ENCODE results near the gene SCN5A.

The SCN5A gene

GRCh38 chr3:38602576-38603250, 46.8 kb downstream of the SCN5A start:
- Histone ChIP-seq H3K4me1 (ENCODE audit: control insufficient read depth, insufficient read depth, low read length, unreplicated experiment) (no peaks in the 10 kb centered on the region), H3K27me3 (ENCODE audit: insufficient read depth, low read length) (peaks cover 2% of the 10 kb centered on the region), H2AFZ (ENCODE audit: low read length, unreplicated experiment) (no peak overlapping the region), H3K4me3 (ENCODE audit: low read depth, low read length) (no peak overlapping the region), H3K79me2 (ENCODE audit: control insufficient read depth, insufficient read depth, low read length, unreplicated experiment) (no peaks in the 10 kb centered on the region), H3K27ac (ENCODE audit: low read depth, low read length) (no peak overlapping the region), H3K36me3 (ENCODE audit: insufficient read depth, low read length) (no peaks in the 10 kb centered on the region)

GRCh38 chr3:38601956-38602550, 47.4 kb downstream of the SCN5A start:
- peaks cover 8% of the 10 kb centered on the region for H3K27me3 ChIP-seq (ENCODE audit: insufficient read depth, low read length)
- H3K79me2 ChIP-seq (ENCODE audit: control insufficient read depth, insufficient read depth, low read length, unreplicated experiment): no peaks in the 10 kb centered on the region
- H3K36me3 ChIP-seq (ENCODE audit: insufficient read depth, low read length): no peaks in the 10 kb centered on the region
- no peaks in the 10 kb centered on the region for H3K4me1 ChIP-seq (ENCODE audit: control insufficient read depth, insufficient read depth, low read length, unreplicated experiment)
- no peak overlapping the region for H2AFZ ChIP-seq (ENCODE audit: low read length, unreplicated experiment)
- H3K4me3 ChIP-seq (ENCODE audit: low read depth, low read length): no peak overlapping the region
- no peak overlapping the region for H3K27ac ChIP-seq (ENCODE audit: low read depth, low read length)

GRCh38 chr3:38600551-38600950, 48.9 kb downstream of the SCN5A start:
- Histone ChIP-seq H2AFZ (ENCODE audit: low read length, unreplicated experiment) (no peak overlapping the region), H3K79me2 (ENCODE audit: control insufficient read depth, insufficient read depth, low read length, unreplicated experiment) (no peaks in the 10 kb centered on the region), H3K4me3 (ENCODE audit: low read depth, low read length) (no peak overlapping the region), H3K36me3 (ENCODE audit: insufficient read depth, low read length) (no peaks in the 10 kb centered on the region), H3K4me1 (ENCODE audit: control insufficient read depth, insufficient read depth, low read length, unreplicated experiment) (no peaks in the 10 kb centered on the region), H3K27me3 (ENCODE audit: insufficient read depth, low read length) (peaks cover 18% of the 10 kb centered on the region), H3K27ac (ENCODE audit: low read depth, low read length) (no peak overlapping the region)

- H2AFZ ChIP-seq (ENCODE audit: low read length, unreplicated experiment): no peak overlapping the region
- H3K36me3 ChIP-seq (ENCODE audit: insufficient read depth, low read length): no peaks in the 10 kb centered on the region
- H3K27me3 ChIP-seq (ENCODE audit: insufficient read depth, low read length): peaks cover 25% of the 10 kb centered on the region
- no peak overlapping the region for H3K4me3 ChIP-seq (ENCODE audit: low read depth, low read length)
- H3K79me2 ChIP-seq (ENCODE audit: control insufficient read depth, insufficient read depth, low read length, unreplicated experiment): no peaks in the 10 kb centered on the region
- H3K27ac ChIP-seq (ENCODE audit: low read depth, low read length): no peak overlapping the region
- H3K4me1 ChIP-seq (ENCODE audit: control insufficient read depth, insufficient read depth, low read length, unreplicated experiment): no peaks in the 10 kb centered on the region
Measured at GRCh38 chr3:38599886-38600285, 49.6 kb downstream of the SCN5A start.

- Histone ChIP-seq H3K27me3 (ENCODE audit: insufficient read depth, low read length) (peaks cover 36% of the 10 kb centered on the region), H3K4me3 (ENCODE audit: low read depth, low read length) (no peak overlapping the region), H2AFZ (ENCODE audit: low read length, unreplicated experiment) (no peak overlapping the region), H3K79me2 (ENCODE audit: control insufficient read depth, insufficient read depth, low read length, unreplicated experiment) (no peaks in the 10 kb centered on the region), H3K36me3 (ENCODE audit: insufficient read depth, low read length) (no peaks in the 10 kb centered on the region), H3K27ac (ENCODE audit: low read depth, low read length) (no peak overlapping the region), H3K4me1 (ENCODE audit: control insufficient read depth, insufficient read depth, low read length, unreplicated experiment) (no peaks in the 10 kb centered on the region)
Measured at GRCh38 chr3:38598791-38599190, 50.7 kb downstream of the SCN5A start.

- Histone ChIP-seq H3K4me3 (ENCODE audit: low read depth, low read length) (no peak overlapping the region), H3K27me3 (ENCODE audit: insufficient read depth, low read length) (peaks cover 47% of the 10 kb centered on the region), H3K79me2 (ENCODE audit: control insufficient read depth, insufficient read depth, low read length, unreplicated experiment) (no peaks in the 10 kb centered on the region), H3K36me3 (ENCODE audit: insufficient read depth, low read length) (no peaks in the 10 kb centered on the region), H3K4me1 (ENCODE audit: control insufficient read depth, insufficient read depth, low read length, unreplicated experiment) (no peaks in the 10 kb centered on the region), H2AFZ (ENCODE audit: low read length, unreplicated experiment) (no peak overlapping the region), H3K27ac (ENCODE audit: low read depth, low read length) (no peak overlapping the region)
Measured at GRCh38 chr3:38597502-38598060, 51.9 kb downstream of the SCN5A start.

GRCh38 chr3:38595393-38595792, 54.1 kb downstream of the SCN5A start:
- Histone ChIP-seq H3K27me3 (ENCODE audit: insufficient read depth, low read length) (peaks cover 68% of the 10 kb centered on the region), H3K36me3 (ENCODE audit: insufficient read depth, low read length) (no peaks in the 10 kb centered on the region), H3K4me1 (ENCODE audit: control insufficient read depth, insufficient read depth, low read length, unreplicated experiment) (no peaks in the 10 kb centered on the region), H3K4me3 (ENCODE audit: low read depth, low read length) (no peak overlapping the region), H3K79me2 (ENCODE audit: control insufficient read depth, insufficient read depth, low read length, unreplicated experiment) (no peaks in the 10 kb centered on the region), H3K27ac (ENCODE audit: low read depth, low read length) (no peak overlapping the region), H2AFZ (ENCODE audit: low read length, unreplicated experiment) (no peak overlapping the region)

- no peak overlapping the region for H2AFZ ChIP-seq (ENCODE audit: low read length, unreplicated experiment)
- H3K4me1 ChIP-seq (ENCODE audit: control insufficient read depth, insufficient read depth, low read length, unreplicated experiment): no peaks in the 10 kb centered on the region
- H3K36me3 ChIP-seq (ENCODE audit: insufficient read depth, low read length): no peaks in the 10 kb centered on the region
- no peak overlapping the region for H3K27ac ChIP-seq (ENCODE audit: low read depth, low read length)
- peaks cover 58% of the 10 kb centered on the region for H3K27me3 ChIP-seq (ENCODE audit: insufficient read depth, low read length)
- no peaks in the 10 kb centered on the region for H3K79me2 ChIP-seq (ENCODE audit: control insufficient read depth, insufficient read depth, low read length, unreplicated experiment)
- no peak overlapping the region for H3K4me3 ChIP-seq (ENCODE audit: low read depth, low read length)
Measured at GRCh38 chr3:38590521-38590920, 59.0 kb downstream of the SCN5A start.

- no peak overlapping the region for H3K27ac ChIP-seq (ENCODE audit: low read depth, low read length)
- no peaks in the 10 kb centered on the region for H3K36me3 ChIP-seq (ENCODE audit: insufficient read depth, low read length)
- H3K79me2 ChIP-seq (ENCODE audit: control insufficient read depth, insufficient read depth, low read length, unreplicated experiment): no peaks in the 10 kb centered on the region
- no peak overlapping the region for H2AFZ ChIP-seq (ENCODE audit: low read length, unreplicated experiment)
- no peaks in the 10 kb centered on the region for H3K4me1 ChIP-seq (ENCODE audit: control insufficient read depth, insufficient read depth, low read length, unreplicated experiment)
- H3K27me3 ChIP-seq (ENCODE audit: insufficient read depth, low read length): peaks cover 45% of the 10 kb centered on the region
- H3K4me3 ChIP-seq (ENCODE audit: low read depth, low read length): no peak overlapping the region
Measured at GRCh38 chr3:38588995-38589937, 60.2 kb downstream of the SCN5A start.

- no peak overlapping the region for H3K4me3 ChIP-seq (ENCODE audit: low read depth, low read length)
- no peak overlapping the region for H2AFZ ChIP-seq (ENCODE audit: low read length, unreplicated experiment)
- H3K27me3 ChIP-seq (ENCODE audit: insufficient read depth, low read length): peaks cover 37% of the 10 kb centered on the region
- H3K79me2 ChIP-seq (ENCODE audit: control insufficient read depth, insufficient read depth, low read length, unreplicated experiment): no peaks in the 10 kb centered on the region
- H3K4me1 ChIP-seq (ENCODE audit: control insufficient read depth, insufficient read depth, low read length, unreplicated experiment): no peaks in the 10 kb centered on the region
- no peaks in the 10 kb centered on the region for H3K36me3 ChIP-seq (ENCODE audit: insufficient read depth, low read length)
- no peak overlapping the region for H3K27ac ChIP-seq (ENCODE audit: low read depth, low read length)
Measured at GRCh38 chr3:38588371-38588971, 61.0 kb downstream of the SCN5A start.
